HUDEP-2 (cell line): Measurements from ENCODE around the gene ANTKMT.

ENCODE experiments used
- DNase-seq, 76 experiments: peaks; one replicate each; lab custom pipeline; 2025; ENCODE audit not compliant: unreplicated experiment in 76 of 76; lab: John Stamatoyannopoulos, UW

Gene ANTKMT

GRCh38 chr16:760545-761343 is 39.8 kb downstream of the ANTKMT start, which contains the start of gene MSLN:
Gene MSLN, plus strand, starts transcription at chr16:760734. Its CDS starts 1,947 bp downstream, at chr16:762681.
- no peak for DNase-seq

GRCh38 chr16:761625-762513 is 40.9 kb downstream of the ANTKMT start:
- DNase-seq = no peak

GRCh38 chr16:762595-763268 is 41.8 kb downstream of the ANTKMT start:
- DNase-seq = no peak

- no peak for DNase-seq
Measured at GRCh38 chr16:763369-764183, 42.6 kb downstream of the ANTKMT start.

- DNase-seq = no peak
Measured at GRCh38 chr16:764184-764750, 43.3 kb downstream of the ANTKMT start.

GRCh38 chr16:764848-765487 is 44.0 kb downstream of the ANTKMT start:
- no peak for DNase-seq

GRCh38 chr16:765488-765865 is 44.5 kb downstream of the ANTKMT start:
- no peak for DNase-seq

GRCh38 chr16:766008-766819 is 45.3 kb downstream of the ANTKMT start:
- DNase-seq = no peak

- no peak for DNase-seq
Measured at GRCh38 chr16:766820-767640, 46.1 kb downstream of the ANTKMT start.

- no peak for DNase-seq
Measured at GRCh38 chr16:767743-768235, 46.8 kb downstream of the ANTKMT start.

GRCh38 chr16:768428-768827 is 47.5 kb downstream of the ANTKMT start:
- no peak for DNase-seq

GRCh38 chr16:769184-769784 is 48.3 kb downstream of the ANTKMT start:
- DNase-seq = no peak

GRCh38 chr16:769934-770333 is 49.0 kb downstream of the ANTKMT start:
- no peak for DNase-seq

- no peak for DNase-seq
Measured at GRCh38 chr16:770411-770810, 49.5 kb downstream of the ANTKMT start.
